Pulmonary artery endothelial cell (primary cell): ENCODE data around the gene SLIT3. TPM values are rescaled to one million over a fixed set of nuclear protein-coding genes. Genes with fewer than 3 reads are reported as not detected.

Experiments
- DNase-seq: peaks from one replicate; pipeline ENCODE4 v3.0.0-alpha.2; 2011; ENCODE audit warnings: low read depth, low spot score
- total RNA-seq: library from RNA; depleted of rRNA; stranded (reverse); fragments of >200 nt; gene quantifications from 2 replicates; pipeline ENCODE4 v1.2.3, GENCODE V29; 2014

Gene SLIT3
- total RNA-seq, 1 donor from 2014 or later: 0.99 TPM

DNA sequence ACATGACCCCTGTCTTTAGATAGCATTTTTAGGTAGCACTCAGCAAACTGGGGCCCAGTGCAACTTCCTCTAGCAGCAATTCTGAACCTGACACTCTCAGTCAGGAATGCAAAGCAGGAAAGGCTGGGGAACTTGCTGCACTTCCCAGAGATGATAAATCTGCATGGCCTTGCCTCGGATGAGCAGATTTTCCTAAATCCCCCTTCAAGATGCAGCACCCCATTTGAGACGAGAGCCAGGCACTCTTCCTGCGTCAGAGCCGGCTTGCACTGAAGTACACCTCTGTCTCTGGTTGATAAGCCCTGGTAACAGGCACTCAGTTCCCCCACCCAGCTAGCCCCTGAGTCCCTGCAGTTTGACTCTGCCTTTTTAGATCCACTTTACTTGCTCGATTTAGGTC is 425.1 kb downstream of the SLIT3 start:
- no peak for DNase-seq

GRCh38 chr5:168874713-168875380 is 426.1 kb downstream of the SLIT3 start:
- no peak for DNase-seq

GRCh38 chr5:168872246-168872645 is 428.7 kb downstream of the SLIT3 start:
- DNase-seq: no peak

DNA sequence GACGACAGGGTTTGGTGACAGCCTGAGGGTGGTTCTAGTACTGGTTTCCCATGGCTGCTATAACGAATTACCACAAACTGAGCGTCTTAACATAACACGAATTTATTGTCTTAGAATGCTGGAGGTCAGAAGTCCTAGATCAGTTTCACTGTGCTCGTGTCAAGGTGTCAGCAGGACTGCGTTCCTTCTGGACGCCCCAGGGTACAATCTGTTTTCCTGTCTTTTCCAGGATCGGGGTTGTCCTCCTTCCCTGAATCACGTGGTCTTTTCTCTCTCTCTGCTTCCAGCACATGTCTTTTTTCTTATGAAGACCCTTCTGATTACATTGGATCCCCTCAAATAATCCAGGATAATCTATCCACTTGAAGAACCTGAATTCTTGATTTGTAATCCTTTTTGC is 430.0 kb downstream of the SLIT3 start:
- DNase-seq: no peak

- no peak for DNase-seq
These were observed 431.2 kb downstream of the SLIT3 start for GRCh38 chr5:168869615-168870227.

DNA sequence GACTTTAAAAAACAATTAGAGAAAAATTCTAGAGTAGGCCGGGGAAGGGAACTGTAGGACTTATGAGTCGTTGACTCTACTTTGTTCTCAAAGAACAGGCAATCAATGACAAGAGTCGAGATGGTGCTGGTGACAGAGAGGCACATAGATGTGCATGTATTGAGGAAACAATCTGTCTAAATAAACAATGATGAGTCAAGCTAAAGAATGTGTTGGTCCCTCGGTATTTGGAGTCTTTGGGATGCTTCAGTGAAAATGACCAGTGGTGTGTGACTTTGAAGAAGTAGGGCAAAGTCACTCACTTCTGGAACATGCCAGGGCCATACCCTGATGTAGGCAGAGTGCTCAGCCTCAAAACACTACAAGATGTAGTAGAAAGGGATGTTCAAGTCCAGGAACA is 433.7 kb downstream of the SLIT3 start:
- DNase-seq: no peak

- DNase-seq: no peak
These were observed 435.0 kb downstream of the SLIT3 start for GRCh38 chr5:168865968-168866367.

DNA sequence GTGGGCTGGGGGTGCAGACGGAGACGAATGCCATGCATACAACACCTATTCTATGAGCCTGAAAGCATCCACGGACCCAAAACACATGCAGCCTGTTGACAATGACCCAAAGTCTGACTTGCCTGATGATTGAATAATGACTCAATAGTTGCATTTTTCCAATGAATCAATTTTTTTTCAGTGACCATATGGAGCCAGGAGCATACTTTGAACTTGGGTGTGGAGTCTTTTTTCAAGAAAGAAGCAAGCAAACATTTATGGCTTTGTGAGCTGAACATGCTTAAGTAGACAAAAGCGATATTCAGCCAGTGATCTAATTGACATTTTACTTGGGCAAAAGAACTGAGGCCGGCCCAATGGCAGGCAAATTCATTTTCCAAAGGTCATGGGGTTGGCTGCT is 437.9 kb downstream of the SLIT3 start:
- DNase-seq: no peak

DNA sequence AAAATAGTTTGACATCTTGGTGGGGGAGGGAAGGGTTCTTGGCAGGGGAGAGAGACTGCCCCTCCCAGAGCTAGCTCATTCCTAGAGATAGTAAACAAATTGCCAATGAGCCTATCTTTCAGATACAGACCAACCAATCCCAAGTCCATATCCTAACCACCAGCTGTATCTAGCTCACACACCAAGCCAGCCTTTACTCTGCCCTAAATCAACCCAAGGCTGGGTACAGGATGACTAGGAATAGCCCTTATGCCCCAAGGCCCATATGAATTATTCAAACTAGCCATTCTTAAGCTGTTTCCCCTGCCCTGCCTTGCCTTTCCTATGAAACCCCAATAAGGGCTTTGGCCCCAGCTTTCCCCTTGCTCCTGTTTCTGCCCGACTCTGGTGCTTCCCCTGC is 440.4 kb downstream of the SLIT3 start:
- DNase-seq: no peak

DNA sequence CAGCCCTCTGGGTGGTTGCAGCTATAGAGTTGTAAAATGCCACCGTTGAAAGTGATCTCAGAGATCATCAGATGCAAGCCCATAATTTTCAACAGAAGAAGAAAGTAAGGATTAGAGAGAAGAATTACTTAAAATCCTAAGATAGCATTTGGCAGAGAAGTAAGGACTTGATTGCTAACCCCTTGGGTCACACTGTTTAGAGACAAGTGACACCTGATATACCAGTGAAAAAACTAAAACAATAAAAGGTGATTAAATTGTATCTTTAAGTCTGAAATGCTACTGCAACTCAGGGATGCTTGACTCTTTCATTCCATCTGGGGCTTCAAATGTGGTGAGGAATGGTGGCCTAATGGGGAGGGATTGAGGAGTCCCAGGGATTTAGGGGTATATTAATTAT is 440.9 kb downstream of the SLIT3 start:
- no peak for DNase-seq

- no peak for DNase-seq
These were observed 441.5 kb downstream of the SLIT3 start for GRCh38 chr5:168859471-168859870.

DNA sequence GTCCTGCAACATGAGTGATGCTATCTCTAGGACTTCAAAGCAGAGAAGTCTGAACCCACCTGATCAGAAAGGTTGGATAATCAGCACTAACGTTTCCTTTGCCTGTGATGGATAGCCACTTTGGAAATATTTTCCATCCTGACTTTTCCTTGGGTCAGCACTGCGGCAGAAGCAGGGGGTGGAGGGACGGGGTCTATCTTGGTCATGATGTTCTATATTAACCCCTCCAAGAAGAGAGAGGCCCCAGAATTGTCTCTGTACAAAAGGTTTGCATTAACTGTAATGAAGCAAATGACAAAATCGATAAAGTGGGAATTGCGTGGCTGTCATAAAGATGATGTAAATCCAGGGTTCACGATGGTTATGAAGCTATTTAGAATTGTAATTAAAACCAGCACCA is 441.9 kb downstream of the SLIT3 start:
- DNase-seq: no peak

GRCh38 chr5:168858371-168858770 is 442.6 kb downstream of the SLIT3 start:
- DNase-seq: no peak

- no peak for DNase-seq
These were observed 447.0 kb downstream of the SLIT3 start for GRCh38 chr5:168853972-168854371.

- DNase-seq: no peak
These were observed 448.6 kb downstream of the SLIT3 start for GRCh38 chr5:168852329-168852728.

DNA sequence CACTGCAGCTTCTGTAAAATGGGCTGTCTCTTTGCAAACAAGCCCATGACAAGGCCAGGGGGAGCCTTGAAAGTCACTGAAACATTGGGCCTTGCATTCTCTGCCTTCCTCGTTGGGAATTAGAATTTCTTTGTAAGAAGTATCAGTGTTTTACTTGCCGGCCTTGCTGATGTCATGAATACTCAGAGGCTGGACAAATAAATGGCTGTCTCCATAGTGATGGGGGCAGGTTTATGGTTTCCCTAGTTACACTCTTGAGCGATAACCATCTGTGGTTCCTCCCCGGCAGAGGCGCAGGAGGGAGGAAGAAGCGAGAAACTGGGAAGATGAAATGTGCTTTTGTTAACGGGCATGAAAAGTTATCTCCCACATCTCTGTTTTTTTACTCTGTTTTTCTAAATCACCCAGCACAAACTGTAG is 449.0 kb downstream of the SLIT3 start:
- DNase-seq: no peak

DNA sequence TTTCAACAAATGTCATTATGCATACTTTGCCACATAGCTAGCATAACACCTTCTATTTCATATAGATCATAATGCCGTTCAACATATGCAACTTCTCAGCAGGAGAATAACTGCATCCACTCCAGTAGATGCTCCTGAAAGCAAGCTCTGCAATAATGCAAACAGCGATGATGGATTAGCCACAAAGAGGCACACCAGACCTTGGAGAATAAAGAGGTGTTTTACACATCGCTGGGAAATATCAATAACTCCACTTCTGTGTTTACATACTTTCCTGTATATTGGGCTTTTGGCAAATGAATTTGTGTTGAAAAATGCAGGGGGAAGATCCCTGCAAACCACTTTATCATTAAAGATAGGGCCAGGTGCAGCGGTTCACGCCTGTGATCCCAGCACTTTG is 450.3 kb downstream of the SLIT3 start:
- no peak for DNase-seq

GRCh38 chr5:168848569-168848968 is 452.4 kb downstream of the SLIT3 start:
- no peak for DNase-seq

- no peak for DNase-seq
These were observed 453.3 kb downstream of the SLIT3 start for GRCh38 chr5:168847511-168848073.

DNA sequence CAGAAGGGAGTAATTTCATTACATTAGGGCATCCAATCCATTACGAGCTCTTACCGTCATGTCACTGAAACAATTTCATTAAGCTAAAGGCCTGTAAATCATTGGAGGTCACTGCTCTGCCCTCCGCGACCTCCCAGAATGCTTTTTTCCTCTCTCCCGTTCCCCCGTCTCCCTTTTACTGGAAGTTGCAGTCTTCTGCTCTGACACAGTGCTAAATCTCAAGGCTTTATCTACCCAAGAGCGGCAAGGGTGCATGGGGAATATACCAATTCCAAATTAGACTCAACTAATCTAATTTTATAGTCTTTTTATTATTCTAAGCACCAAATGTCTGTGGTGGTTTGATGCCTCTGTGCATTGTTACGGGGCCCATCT is 456.0 kb downstream of the SLIT3 start:
- no peak for DNase-seq

DNA sequence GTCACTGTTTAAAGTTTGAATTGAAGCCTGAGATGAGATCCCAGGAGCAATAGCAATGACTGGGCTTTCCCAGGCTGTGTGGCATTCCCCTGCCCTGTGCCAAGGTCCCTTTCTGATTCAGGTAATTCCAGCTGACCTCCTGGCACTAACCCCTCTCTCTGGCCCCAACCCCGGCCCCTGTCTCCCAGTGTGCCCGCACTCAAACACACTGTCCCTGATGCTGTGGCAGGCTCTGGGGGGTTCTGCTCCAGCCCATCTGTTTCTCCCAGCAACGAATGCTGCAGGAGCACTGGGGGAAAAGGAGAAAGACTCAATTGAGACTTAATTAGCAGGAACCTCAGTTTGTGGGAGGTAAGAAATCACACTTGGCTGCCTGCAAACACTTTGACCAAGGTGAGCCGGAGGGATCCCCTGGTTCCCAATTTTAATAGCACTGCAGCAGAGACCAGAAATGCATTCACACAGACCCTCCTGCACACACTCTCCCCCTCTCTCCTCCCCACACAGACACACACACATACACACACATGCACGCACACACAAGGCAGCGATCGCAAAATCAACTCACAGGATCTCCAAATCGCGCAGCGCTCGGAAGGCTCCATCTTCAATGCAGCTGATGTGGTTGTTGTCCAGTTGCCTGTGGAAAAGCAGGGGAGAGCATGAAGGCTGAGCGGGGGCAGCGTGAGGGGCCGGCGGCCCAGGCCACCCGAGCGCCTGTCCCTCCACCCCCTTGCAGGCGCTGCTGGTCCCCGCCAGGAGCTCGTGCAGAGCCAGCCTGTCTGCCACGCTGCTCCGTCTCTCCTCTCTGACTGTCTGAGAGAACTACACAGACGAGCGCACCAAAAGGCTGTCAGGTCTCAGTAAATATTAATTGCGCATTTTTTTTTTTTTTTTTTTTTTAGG is 456.7 kb downstream of the SLIT3 start:
- no peak for DNase-seq
